Embryonic facial prominence (tissue), 1 donor: ENCODE data around the gene BANK1.

Experiments
- DNase-seq: peaks from one replicate; pipeline ENCODE4 v3.0.0-alpha.2; 2016; ENCODE audit errors: extremely low spot score

BANK1 gene

GRCh38 chr4:101956068-101956825 lies 165.7 kb downstream of the BANK1 start:
- no peak for DNase-seq

- DNase-seq: no peak
Measured at GRCh38 chr4:101958547-101958946, 168.0 kb downstream of the BANK1 start.

- no peak for DNase-seq
Measured at GRCh38 chr4:101960431-101960830, 169.9 kb downstream of the BANK1 start.

- DNase-seq: no peak
Measured at GRCh38 chr4:101961144-101961543, 170.6 kb downstream of the BANK1 start.

- no peak for DNase-seq
Measured at GRCh38 chr4:101967697-101968346, 177.3 kb downstream of the BANK1 start.

- DNase-seq: no peak
Measured at GRCh38 chr4:101968364-101968763, 177.8 kb downstream of the BANK1 start.

GRCh38 chr4:101969965-101970364 lies 179.4 kb downstream of the BANK1 start:
- no peak for DNase-seq

GRCh38 chr4:101970547-101971155 lies 180.1 kb downstream of the BANK1 start:
- no peak for DNase-seq

GRCh38 chr4:101972791-101973190 lies 182.3 kb downstream of the BANK1 start:
- DNase-seq: no peak

GRCh38 chr4:101973361-101973760 lies 182.8 kb downstream of the BANK1 start:
- no peak for DNase-seq

- DNase-seq: no peak
Measured at GRCh38 chr4:101977076-101977475, 186.5 kb downstream of the BANK1 start.

GRCh38 chr4:101981756-101982155 lies 191.2 kb downstream of the BANK1 start:
- DNase-seq: peak; percentile 36

- no peak for DNase-seq
Measured at GRCh38 chr4:101983835-101984234, 193.3 kb downstream of the BANK1 start.

GRCh38 chr4:101987623-101988243 lies 197.2 kb downstream of the BANK1 start:
- DNase-seq: no peak

- DNase-seq: no peak
Measured at GRCh38 chr4:101989551-101989950, 199.0 kb downstream of the BANK1 start.

- no peak for DNase-seq
Measured at GRCh38 chr4:101992446-101992845, 201.9 kb downstream of the BANK1 start.

GRCh38 chr4:101993002-101993841 lies 202.7 kb downstream of the BANK1 start:
- no peak for DNase-seq

GRCh38 chr4:101993842-101994775 lies 203.6 kb downstream of the BANK1 start:
- no peak for DNase-seq

- no peak for DNase-seq
Measured at GRCh38 chr4:102007959-102008425, 217.5 kb downstream of the BANK1 start.

- DNase-seq: no peak
Measured at GRCh38 chr4:102008711-102009110, 218.2 kb downstream of the BANK1 start.
